Body of pancreas (tissue), 4 donors: ENCODE data around the gene NUP93. TPM values are rescaled to one million over a fixed set of nuclear protein-coding genes. Genes with fewer than 3 reads are reported as not detected.
A peak's percentile ranks its signal among the peaks of the same experiment; 100 is the strongest.

Source experiments
- ATAC-seq: fragments of 150-250 bp; one replicate; pipeline ENCODE4 v1.9.1; 2016
- DNase-seq, 4 donors: peaks; one replicate each; pipeline ENCODE4 v3.0.0-alpha.2; 2019
- H3K27ac ChIP-seq, 4 donors: fragments of 200-600 bp; sonication (generic); 1 replicate in 3 of 4; 2 replicates in 1 of 4; pipeline versions ENCODE4 v1.5.1 to v1.6.1; 2016 to 2019; ENCODE audit warnings: mild to moderate bottlenecking in 1 of 4, mixed read lengths in 1 of 4, moderate library complexity in 1 of 4
- H3K27me3 ChIP-seq, 2 donors: fragments of 200-600 bp; sonication (generic); one replicate each; pipeline ENCODE4 v1.6.0; 2016; ENCODE audit warnings: mild to moderate bottlenecking in 1 of 2
- H3K36me3 ChIP-seq, 2 donors: fragments of 200-600 bp; sonication (generic); replicated peaks in 1 of 2; 2 replicates each; pipeline ENCODE4 v1.5.1; 2016; ENCODE audit warnings: low read depth in 2 of 2; ENCODE audit not compliant: insufficient read depth in 1 of 2
- H3K4me1 ChIP-seq: fragments of 200-600 bp; sonication (generic); one replicate; pipeline ENCODE4 v1.6.0; 2016
- H3K4me3 ChIP-seq, 2 donors: fragments of 200-600 bp; sonication (generic); 1 replicate in 1 of 2; 2 replicates in 1 of 2; pipeline ENCODE4 v1.5.1; 2016 to 2019
- H3K9me3 ChIP-seq, 3 donors: fragments of 200-600 bp; sonication (generic); 1 replicate in 2 of 3; 2 replicates in 1 of 3; pipeline ENCODE4 v1.5.1; 2016
- POLR2A ChIP-seq, 3 donors: fragments of 450-650 bp; IDR thresholded peaks; one replicate each; pipeline ENCODE4 v1.6.1; 2016; ENCODE audit warnings: antibody characterized with exemption in 3 of 3, mild to moderate bottlenecking in 2 of 3
- WGBS, 2 donors: methylation state at CpG; one replicate each; pipeline ENCODE4 v1.1.5; 2017; 5-methylcytosine and 5-hydroxymethylcytosine counted together
- intact Hi-C: fragments of 100-400 bp; cut with DNase I; formaldehyde crosslinking; loops from one replicate; pipeline ENCODE4 v1.15.1; 2023
- total RNA-seq, 2 donors: library from RNA; depleted of rRNA; stranded (reverse); fragments of >200 nt; gene quantifications; one replicate each; pipeline ENCODE4 v1.1.0, GENCODE V29; 2016
- TF ChIP-seq, protein P1 (sequence below), 7 experiments: fragments of 450-650 bp in 4 of 7; fragments of 200-600 bp in 3 of 7; sonication (generic) in 3 of 7; IDR thresholded peaks; one replicate each; pipeline ENCODE4 v1.5.1; 2016 to 2019; ENCODE audit warnings: antibody characterized with exemption in 7 of 7

Gene NUP93
- total RNA-seq, 2 donors from 2014 or later, result 12.2 to 19.1 TPM

GRCh38 chr16:56776562-56776961 lies 46.6 kb downstream of the NUP93 start:
- peaks cover 30% of the 10 kb centered on the region for H3K4me1 ChIP-seq
- intact Hi-C loops, result no loop called here
- H3K36me3 ChIP-seq, result no peaks in the 10 kb centered on the region
- H3K4me3 ChIP-seq, result no peak overlapping the region
- H3K9me3 ChIP-seq, result no peaks in the 10 kb centered on the region
- WGBS, 2 donors, result 0 to 12% methylated on average over 1 of the region's 1 CpG
- H3K27ac ChIP-seq, result no peak overlapping the region
- no peaks in the 10 kb centered on the region for H3K27me3 ChIP-seq
- no peak for ATAC-seq
- TF ChIP-seq POLR2A (IDR thresholded peaks at IDR 0.05), result no peak
- TF ChIP-seq, protein P1, sequence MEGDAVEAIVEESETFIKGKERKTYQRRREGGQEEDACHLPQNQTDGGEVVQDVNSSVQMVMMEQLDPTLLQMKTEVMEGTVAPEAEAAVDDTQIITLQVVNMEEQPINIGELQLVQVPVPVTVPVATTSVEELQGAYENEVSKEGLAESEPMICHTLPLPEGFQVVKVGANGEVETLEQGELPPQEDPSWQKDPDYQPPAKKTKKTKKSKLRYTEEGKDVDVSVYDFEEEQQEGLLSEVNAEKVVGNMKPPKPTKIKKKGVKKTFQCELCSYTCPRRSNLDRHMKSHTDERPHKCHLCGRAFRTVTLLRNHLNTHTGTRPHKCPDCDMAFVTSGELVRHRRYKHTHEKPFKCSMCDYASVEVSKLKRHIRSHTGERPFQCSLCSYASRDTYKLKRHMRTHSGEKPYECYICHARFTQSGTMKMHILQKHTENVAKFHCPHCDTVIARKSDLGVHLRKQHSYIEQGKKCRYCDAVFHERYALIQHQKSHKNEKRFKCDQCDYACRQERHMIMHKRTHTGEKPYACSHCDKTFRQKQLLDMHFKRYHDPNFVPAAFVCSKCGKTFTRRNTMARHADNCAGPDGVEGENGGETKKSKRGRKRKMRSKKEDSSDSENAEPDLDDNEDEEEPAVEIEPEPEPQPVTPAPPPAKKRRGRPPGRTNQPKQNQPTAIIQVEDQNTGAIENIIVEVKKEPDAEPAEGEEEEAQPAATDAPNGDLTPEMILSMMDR (IDR thresholded peaks at IDR 0.05), result no peak
- peak; percentile 53 to 79 (median 61) for DNase-seq

GRCh38 chr16:56777001-56777400 lies 47.1 kb downstream of the NUP93 start:
- Histone ChIP-seq H3K27me3 (no peaks in the 10 kb centered on the region), H3K4me1 (peaks cover 30% of the 10 kb centered on the region), H3K9me3 (no peaks in the 10 kb centered on the region), H3K4me3 (no peak overlapping the region), H3K36me3 (no peaks in the 10 kb centered on the region), H3K27ac (peak overlapping the region in 1 of 4 donors; percentile 30)
- DNase-seq, result no peak
- TF ChIP-seq, protein P1 (IDR thresholded peaks at IDR 0.05), result no peak
- TF ChIP-seq POLR2A (IDR thresholded peaks at IDR 0.05), result no peak
- ATAC-seq, result no peak
- intact Hi-C loops, result no loop called here
- 63 to 77% methylated on average over 5 of the region's 5 CpGs for WGBS, 2 donors

DNA sequence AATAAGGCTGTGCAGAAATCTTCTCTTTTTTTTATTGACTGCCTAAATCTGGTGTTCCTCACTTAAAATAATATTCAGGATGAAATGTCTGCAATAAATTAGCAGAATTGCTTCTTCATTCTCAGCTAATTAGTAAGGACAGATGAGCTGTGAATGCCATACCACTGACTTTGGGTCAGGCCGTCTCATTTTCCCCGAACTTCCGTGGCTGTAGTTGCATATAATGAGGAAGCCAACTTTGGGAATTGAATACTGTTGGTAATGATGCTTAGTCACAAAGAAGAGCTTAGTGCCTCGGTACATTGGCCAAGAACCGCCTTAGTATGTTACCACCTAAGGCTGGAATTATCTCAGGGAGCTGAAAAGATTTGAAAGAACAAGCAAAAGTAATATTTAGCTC lies 47.6 kb downstream of the NUP93 start:
- WGBS, 2 donors, result 84 to 93% methylated on average over 5 of the region's 5 CpGs
- peak overlapping the region in 1 of 4 donors; percentile 30 for H3K27ac ChIP-seq
- peaks cover 29% of the 10 kb centered on the region for H3K4me1 ChIP-seq
- DNase-seq (no peak), ATAC-seq (no peak)
- H3K27me3 ChIP-seq, result no peaks in the 10 kb centered on the region
- TF ChIP-seq, protein P1 (IDR thresholded peaks at IDR 0.05), result no peak
- no peak for TF ChIP-seq POLR2A (IDR thresholded peaks at IDR 0.05)
- intact Hi-C loops, result no loop called here
- no peak overlapping the region for H3K4me3 ChIP-seq
- H3K9me3 ChIP-seq, result no peaks in the 10 kb centered on the region
- H3K36me3 ChIP-seq, result no peaks in the 10 kb centered on the region

DNA sequence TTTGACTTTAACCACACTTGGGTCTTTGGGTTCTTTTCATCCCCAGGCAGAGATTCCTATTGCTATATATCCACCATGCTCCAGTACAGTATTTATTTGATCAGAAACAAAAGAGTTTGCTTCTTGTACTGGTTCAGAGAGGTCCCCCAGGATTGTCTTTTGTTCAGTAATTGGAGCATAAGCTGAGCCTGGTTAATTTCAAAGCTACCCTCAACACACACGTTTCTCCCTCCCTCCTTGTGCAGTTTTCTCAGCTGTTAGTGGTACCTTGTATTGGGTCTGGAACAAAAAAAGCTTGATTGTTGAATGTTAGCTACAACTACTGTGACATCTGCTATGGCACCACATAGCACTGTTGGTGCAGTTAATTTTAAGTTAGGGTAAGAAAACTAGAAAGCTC lies 50.0 kb downstream of the NUP93 start:
- no peak for DNase-seq
- intact Hi-C loops, result no loop called here
- Histone ChIP-seq H3K27ac (no peak overlapping the region), H3K4me3 (no peak overlapping the region), H3K27me3 (no peaks in the 10 kb centered on the region), H3K4me1 (peaks cover 9% of the 10 kb centered on the region), H3K36me3 (no peaks in the 10 kb centered on the region), H3K9me3 (no peaks in the 10 kb centered on the region)
- ATAC-seq, result no peak
- 53 to 54% methylated on average over 1 of the region's 1 CpG for WGBS, 2 donors
- TF ChIP-seq POLR2A (IDR thresholded peaks at IDR 0.05), result no peak
- TF ChIP-seq, protein P1 (IDR thresholded peaks at IDR 0.05), result no peak

- peaks cover 9% of the 10 kb centered on the region for H3K4me1 ChIP-seq
- ATAC-seq, result no peak
- no peak overlapping the region for H3K4me3 ChIP-seq
- no peak overlapping the region for H3K27ac ChIP-seq
- TF ChIP-seq POLR2A (IDR thresholded peaks at IDR 0.05), result no peak
- TF ChIP-seq, protein P1 (IDR thresholded peaks at IDR 0.05), result no peak
- no peaks in the 10 kb centered on the region for H3K9me3 ChIP-seq
- no peaks in the 10 kb centered on the region for H3K36me3 ChIP-seq
- 89 to 91% methylated on average over 3 of the region's 3 CpGs for WGBS, 2 donors
- intact Hi-C loops, result no loop called here
- no peaks in the 10 kb centered on the region for H3K27me3 ChIP-seq
- no peak for DNase-seq
These were observed 50.7 kb downstream of the NUP93 start for GRCh38 chr16:56780646-56781045.
